Right lobe of liver (tissue), 4 donors: ENCODE measurements around the gene PIGQ.

Experiments
- CTCF ChIP-seq, 4 donors: fragments of 200-600 bp in 3 of 4; fragments of 450-650 bp in 1 of 4; IDR thresholded peaks; one replicate each; pipeline versions ENCODE4 v1.5.1 to v1.8.0; 2016 to 2022; ENCODE audit warnings: antibody characterized with exemption in 4 of 4, mild to moderate bottlenecking in 2 of 4
- POLR2A ChIP-seq: fragments of 450-650 bp; IDR thresholded peaks from one replicate; pipeline ENCODE4 v1.6.1; 2017; ENCODE audit warnings: antibody characterized with exemption, mild to moderate bottlenecking
- donor health status: DM: no; HTN: no; CAD: no.
- donor health status: DM: no; HTN: no; CAD: no.
- donor health status: DM: no; HTN: yes; CAD: no.

GRCh38 chr16:566475-567372 is 3.0 kb upstream of the PIGQ start, which contains the start of gene NHLRC4:
- TF ChIP-seq POLR2A (no peak), CTCF (IDR thresholded peaks at IDR 0.05) (no peak)
